AG04450 (cell line): ENCODE results near the gene NRG2. TPM values are rescaled to one million over a fixed set of nuclear protein-coding genes. Genes with fewer than 3 reads are reported as not detected.

ENCODE experiments used
- CTCF ChIA-PET: fragments of 300-600, 350-600 bp; formaldehyde crosslinking; extraction: SDS; loops from one replicate; lab custom pipeline; 2022; ENCODE audit warnings: antibody characterized with exemption, inconsistent platforms; lab: Charles Lee
- POLR2A ChIA-PET: fragments of 350-600 bp; formaldehyde crosslinking; extraction: SDS; loops from one replicate; lab custom pipeline; 2021; ENCODE audit warnings: antibody characterized with exemption, inconsistent platforms; lab: Yijun Ruan, JAX
- DNase-seq: peaks from one replicate; pipeline ENCODE4 v3.0.0-alpha.2; 2011; ENCODE audit warnings: low read depth, low spot score
- H3K27ac ChIP-seq: one replicate; pipeline ENCODE4 v1.5.1; 2012; ENCODE audit warnings: low read depth, low read length, control low read depth
- H3K27me3 ChIP-seq: one replicate; pipeline ENCODE4 v1.6.0; 2012; ENCODE audit warnings: low read length; ENCODE audit not compliant: control insufficient read depth, insufficient read depth
- H3K4me3 ChIP-seq: 2 replicates; pipeline ENCODE4 v1.5.1; 2011; ENCODE audit warnings: mild to moderate bottlenecking, low read depth, low read length, control low read depth
- H3K9me3 ChIP-seq: 2 replicates; pipeline ENCODE4 v1.5.1; 2012; ENCODE audit warnings: low read length; ENCODE audit not compliant: control insufficient read depth, insufficient read depth
- polyA plus RNA-seq: library from polyadenylated mRNA; depleted of rRNA; stranded (reverse); fragments of >200 nt; gene quantifications from 2 replicates; pipeline ENCODE4 v1.2.3, GENCODE V29; 2011
- TF ChIP-seq, protein P1 (sequence below): IDR thresholded peaks from 2 replicates; pipeline ENCODE4 v1.5.1; 2011; ENCODE audit warnings: low read depth, low read length, control low read depth, inconsistent platforms

Gene NRG2
- polyA plus RNA-seq, 1 experiment: 0.02 TPM

DNA sequence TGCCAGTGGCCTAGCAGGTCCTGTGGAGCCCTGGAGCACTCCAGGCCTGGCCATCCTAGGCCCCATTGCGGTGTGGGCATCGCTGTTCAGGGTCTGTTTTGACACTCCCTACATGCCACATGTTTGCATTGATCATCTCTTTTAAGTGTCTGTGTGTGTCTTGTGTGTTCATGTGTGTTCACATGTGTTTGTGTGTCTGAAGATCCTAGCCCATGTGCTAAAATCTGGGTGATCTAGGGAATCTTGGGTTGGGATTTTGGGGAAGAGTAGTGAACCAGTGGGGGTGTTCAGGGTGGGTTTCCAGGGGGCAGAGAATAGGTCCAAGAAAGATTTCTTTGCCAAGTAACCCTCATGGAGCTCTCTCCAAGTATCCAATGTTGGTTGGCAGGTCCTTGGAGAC, 239.1 kb downstream of the NRG2 start:
- CTCF ChIA-PET: interaction anchor here (2.6 kb wide), 1 partner anchor 16 kb away, joined by 8 read pairs; no protein-coding TSS in a partner anchor
- Histone ChIP-seq H3K27ac (no peak overlapping the region), H3K9me3 (no peaks in the 10 kb centered on the region; the same call in 1 of the 2 replicates), H3K27me3 (peaks cover 32% of the 10 kb centered on the region), H3K4me3 (no peak overlapping the region)
- TF ChIP-seq, protein P1, sequence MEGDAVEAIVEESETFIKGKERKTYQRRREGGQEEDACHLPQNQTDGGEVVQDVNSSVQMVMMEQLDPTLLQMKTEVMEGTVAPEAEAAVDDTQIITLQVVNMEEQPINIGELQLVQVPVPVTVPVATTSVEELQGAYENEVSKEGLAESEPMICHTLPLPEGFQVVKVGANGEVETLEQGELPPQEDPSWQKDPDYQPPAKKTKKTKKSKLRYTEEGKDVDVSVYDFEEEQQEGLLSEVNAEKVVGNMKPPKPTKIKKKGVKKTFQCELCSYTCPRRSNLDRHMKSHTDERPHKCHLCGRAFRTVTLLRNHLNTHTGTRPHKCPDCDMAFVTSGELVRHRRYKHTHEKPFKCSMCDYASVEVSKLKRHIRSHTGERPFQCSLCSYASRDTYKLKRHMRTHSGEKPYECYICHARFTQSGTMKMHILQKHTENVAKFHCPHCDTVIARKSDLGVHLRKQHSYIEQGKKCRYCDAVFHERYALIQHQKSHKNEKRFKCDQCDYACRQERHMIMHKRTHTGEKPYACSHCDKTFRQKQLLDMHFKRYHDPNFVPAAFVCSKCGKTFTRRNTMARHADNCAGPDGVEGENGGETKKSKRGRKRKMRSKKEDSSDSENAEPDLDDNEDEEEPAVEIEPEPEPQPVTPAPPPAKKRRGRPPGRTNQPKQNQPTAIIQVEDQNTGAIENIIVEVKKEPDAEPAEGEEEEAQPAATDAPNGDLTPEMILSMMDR: no peak
- DNase-seq: no peak
- POLR2A ChIA-PET: no interaction called here

DNA sequence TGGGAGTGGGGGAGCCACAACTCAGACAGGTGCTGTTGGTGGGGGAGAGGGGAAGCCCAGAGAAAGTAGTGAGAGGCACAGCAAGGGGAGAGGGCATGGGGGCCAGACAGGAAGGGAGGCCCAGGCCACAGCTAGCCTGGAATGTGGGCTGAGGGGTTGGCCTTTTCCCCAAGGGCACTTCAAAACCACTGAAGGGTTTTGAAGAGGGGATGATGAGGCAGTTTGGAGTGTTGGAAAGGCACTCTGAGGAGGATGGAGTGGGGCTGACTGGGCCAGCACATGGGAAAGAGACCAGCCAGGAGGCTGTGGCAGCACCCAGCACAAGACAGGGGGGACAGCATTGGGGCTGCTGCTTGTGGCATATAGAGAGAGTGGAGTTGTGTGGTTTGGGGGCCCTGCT, 243.7 kb downstream of the NRG2 start:
- Histone ChIP-seq H3K4me3 (no peak overlapping the region), H3K27ac (no peak overlapping the region), H3K27me3 (peaks cover 68% of the 10 kb centered on the region), H3K9me3 (no peaks in the 10 kb centered on the region; the same call in 1 of the 2 replicates)
- DNase-seq: no peak
- TF ChIP-seq, protein P1: no peak
- CTCF ChIA-PET: interaction anchor here (0.7 to 3.7 kb wide), 5 partner anchors 11 to 170 kb away, joined by 3 to 19 read pairs (median 4); no protein-coding TSS in a partner anchor
- POLR2A ChIA-PET: no interaction called here

DNA sequence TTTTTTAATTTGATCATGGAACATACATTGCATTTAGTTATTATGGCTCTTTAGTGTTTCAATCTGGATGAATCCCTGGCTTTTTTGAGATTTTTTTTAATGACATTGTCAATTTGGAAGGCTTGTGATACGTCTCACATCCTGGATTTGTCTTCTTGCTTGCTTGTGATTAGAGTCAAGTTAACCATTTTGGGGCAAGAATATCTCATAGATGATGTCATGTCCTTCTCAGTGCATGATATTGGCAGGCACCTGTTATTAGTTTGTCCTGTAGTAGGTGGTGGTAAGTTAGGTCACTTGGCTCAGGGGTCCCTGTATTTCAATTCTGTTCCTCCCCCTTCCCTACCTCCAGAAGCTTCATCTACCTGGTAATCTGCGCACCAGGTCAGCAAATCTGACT, 244.2 kb downstream of the NRG2 start:
- TF ChIP-seq, protein P1: no peak
- peaks cover 72% of the 10 kb centered on the region for H3K27me3 ChIP-seq
- DNase-seq: no peak
- ChIA-PET POLR2A (no interaction called here), CTCF (interaction anchor here (0.7 to 3.7 kb wide), 3 partner anchors 11 to 170 kb away, joined by 3 to 19 read pairs (median 4); no protein-coding TSS in a partner anchor)
- H3K4me3 ChIP-seq: no peak overlapping the region
- H3K9me3 ChIP-seq: no peaks in the 10 kb centered on the region; the same call in 1 of the 2 replicates
- no peak overlapping the region for H3K27ac ChIP-seq

DNA sequence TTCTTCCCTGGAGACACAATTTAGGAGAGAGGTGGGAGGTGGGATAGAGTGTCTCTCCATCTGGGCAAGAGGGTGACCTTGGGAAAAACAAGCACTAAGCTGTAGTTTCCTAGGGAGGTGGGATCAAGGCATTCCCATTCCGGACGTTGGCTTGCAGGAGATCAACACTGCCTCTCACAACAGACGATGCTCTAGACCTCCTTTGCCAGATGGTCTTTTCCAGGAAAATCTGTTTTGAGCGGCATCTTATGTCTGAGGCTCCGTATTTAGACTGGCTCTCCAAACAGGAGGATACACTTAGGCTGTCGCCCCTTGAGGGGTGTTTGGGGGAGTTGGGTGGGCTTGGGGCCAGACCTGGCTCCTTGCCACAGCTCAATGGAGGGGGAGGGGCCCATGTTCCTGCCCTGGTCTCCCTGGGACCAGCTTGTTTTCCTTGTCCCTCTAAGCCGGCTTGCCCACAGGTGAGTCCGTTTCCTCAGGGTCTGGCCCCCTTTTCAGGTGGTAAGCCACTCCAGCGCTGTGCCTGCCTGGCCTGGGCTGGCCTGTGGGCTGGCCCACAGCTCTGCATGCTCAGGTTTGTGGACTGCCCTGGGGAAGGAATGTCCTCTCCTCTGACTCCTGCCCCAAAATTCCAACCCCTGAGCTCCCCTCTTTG, 245.1 kb downstream of the NRG2 start:
- ChIA-PET POLR2A (interaction anchor here (0.5 kb wide), 1 partner anchor 188 kb away, joined by 4 read pairs; no protein-coding TSS in a partner anchor), CTCF (interaction anchor here (0.9 to 3.7 kb wide), 5 partner anchors 10 to 171 kb away, joined by 4 to 19 read pairs (median 6); no protein-coding TSS in a partner anchor)
- TF ChIP-seq, protein P1: no peak
- DNase-seq: no peak
- no peak overlapping the region for H3K27ac ChIP-seq
- no peak overlapping the region for H3K4me3 ChIP-seq
- no peaks in the 10 kb centered on the region; the same call in 1 of the 2 replicates for H3K9me3 ChIP-seq
- H3K27me3 ChIP-seq: peaks cover 78% of the 10 kb centered on the region

DNA sequence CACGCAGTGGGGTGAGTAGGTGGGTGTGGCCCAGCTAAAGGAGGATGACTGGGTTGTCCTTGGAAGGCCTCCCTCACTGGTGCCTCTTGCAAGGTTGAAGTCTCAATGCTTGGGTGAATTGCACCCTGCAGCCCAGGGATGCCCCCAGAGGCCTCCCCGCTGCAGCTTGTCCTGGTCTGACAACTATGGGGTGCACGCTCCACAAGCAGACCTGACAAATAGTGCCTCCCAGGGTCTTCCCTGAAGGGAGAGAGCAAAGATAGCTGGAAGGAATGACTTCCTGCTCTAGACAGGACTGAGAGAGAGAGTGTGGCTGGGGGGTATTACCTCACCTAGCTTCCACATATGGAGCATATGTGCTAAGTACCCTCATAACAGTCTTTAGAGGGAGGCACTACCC, 245.8 kb downstream of the NRG2 start:
- DNase-seq: no peak
- POLR2A ChIA-PET: no interaction called here
- no peak overlapping the region for H3K27ac ChIP-seq
- TF ChIP-seq, protein P1: no peak
- no peaks in the 10 kb centered on the region; the same call in 1 of the 2 replicates for H3K9me3 ChIP-seq
- CTCF ChIA-PET: interaction anchor here (0.7 to 3.7 kb wide), 4 partner anchors 9 to 172 kb away, joined by 3 to 19 read pairs (median 8); no protein-coding TSS in a partner anchor
- peaks cover 72% of the 10 kb centered on the region for H3K27me3 ChIP-seq
- H3K4me3 ChIP-seq: no peak overlapping the region
